HepG2 (cell line): ENCODE results near the gene COX5B. TPM values are rescaled to one million over a fixed set of nuclear protein-coding genes. Genes with fewer than 3 reads are reported as not detected.
"Not testable (repeated sequence)": the region's sequence is repeated elsewhere in the genome, so short reads cannot be mapped to it uniquely, and the experiment has no call there.

Experiments used
- ATAC-seq: fragments of 200-7000 bp; cut with Tn5 transposase; 3 replicates; pipeline ENCODE4 v1.9.1; 2020; ENCODE audit warnings: mild to moderate bottlenecking, moderate library complexity
- BruUV-seq: library from RNA; stranded (reverse); fragments of 400-500 nt; replicated peaks from 2 replicates; lab custom pipeline; 2021; lab: Mats Ljungman, UMichigan
- CTCF ChIA-PET: fragments of 300-600 bp; formaldehyde crosslinking; extraction: SDS; loops from one replicate; lab custom pipeline; 2021; ENCODE audit warnings: low total read pairs, inconsistent platforms, low intra/inter-chr PET ratio; lab: Yijun Ruan, JAX
- POLR2A ChIA-PET: fragments of 350-600 bp; sonication (Branson Sonifier 250); formaldehyde crosslinking; loops from one replicate; lab custom pipeline; 2020; ENCODE audit warnings: antibody characterized with exemption, inconsistent platforms; lab: Yijun Ruan, JAX
- DNase-seq: peaks from one replicate; pipeline ENCODE4 v3.0.0-alpha.2; 2015; ENCODE audit warnings: low spot score
- FAIRE-seq: peaks from 3 replicates; lab custom pipeline; 2011; peaks lifted over from hg19 to GRCh38; lab: Jason Lieb, UNC
- H2AFZ ChIP-seq: one replicate; pipeline ENCODE4 v1.6.1; 2011; ENCODE audit warnings: low read length, inconsistent platforms
- H3K27ac ChIP-seq: fragments of 300-600 bp; 3 replicates; pipeline ENCODE4 v1.8.0; 2011; ENCODE audit warnings: mixed run types, mild to moderate bottlenecking, mixed read lengths, low read length, inconsistent platforms; ENCODE audit not compliant: insufficient read depth; ENCODE audit errors: extremely low read length
- H3K27me3 ChIP-seq, 2 experiments: fragments of 200-600 bp in 1 of 2; 2 replicates in 1 of 2; 3 replicates in 1 of 2; pipeline versions ENCODE4 v1.6.0 to v1.8.0; 2011; ENCODE audit warnings: low read length in 2 of 2, mild to moderate bottlenecking in 2 of 2, moderate library complexity in 2 of 2, inconsistent platforms in 1 of 2; ENCODE audit not compliant: insufficient read depth in 2 of 2, control insufficient read depth in 1 of 2
- H3K36me3 ChIP-seq, 2 experiments: fragments of 200-600 bp in 1 of 2; replicated peaks in 1 of 2; 2 replicates in 1 of 2; 3 replicates in 1 of 2; pipeline versions ENCODE4 v1.5.1 to v1.8.0; 2011; ENCODE audit warnings: low read length in 2 of 2, inconsistent platforms in 1 of 2; ENCODE audit not compliant: insufficient read depth in 2 of 2, control insufficient read depth in 1 of 2
- H3K4me1 ChIP-seq: 2 replicates; pipeline ENCODE4 v1.5.1; 2012; ENCODE audit warnings: low read length, inconsistent platforms; ENCODE audit not compliant: insufficient read depth
- H3K4me2 ChIP-seq: 2 replicates; pipeline ENCODE4 v1.6.0; 2011; ENCODE audit warnings: low read depth, low read length, inconsistent platforms
- H3K4me3 ChIP-seq, 3 experiments: fragments of 200-600 bp in 1 of 3; sonication (generic), shearing (Covaris generic) in 1 of 3; replicated peaks in 1 of 3; 2 replicates each; pipeline ENCODE4 v1.5.1; 2011 to 2016; ENCODE audit warnings: low read length in 3 of 3, inconsistent platforms in 2 of 3, low read depth in 2 of 3, mild to moderate bottlenecking in 2 of 3, control low read depth in 1 of 3, mixed read lengths in 1 of 3; ENCODE audit not compliant: insufficient read depth in 1 of 3
- H3K79me2 ChIP-seq: one replicate; pipeline ENCODE4 v1.6.1; 2011; ENCODE audit warnings: low read length, inconsistent platforms; ENCODE audit not compliant: insufficient read depth
- H3K9ac ChIP-seq: 2 replicates; pipeline ENCODE4 v1.6.0; 2011; ENCODE audit warnings: mild to moderate bottlenecking, low read depth, low read length, inconsistent platforms; ENCODE audit not compliant: insufficient read depth
- H3K9me3 ChIP-seq: 2 replicates; pipeline ENCODE4 v1.5.1; 2012; ENCODE audit warnings: mild to moderate bottlenecking, low read length
- H4K20me1 ChIP-seq: 2 replicates; pipeline ENCODE4 v1.6.0; 2011; ENCODE audit warnings: inconsistent platforms, mild to moderate bottlenecking, low read length, moderate library complexity; ENCODE audit not compliant: insufficient read depth
- HMG20A ChIP-seq: IDR thresholded peaks from 2 replicates; pipeline ENCODE4 v1.6.1; 2016; ENCODE audit warnings: borderline replicate concordance
- KAT7 ChIP-seq: IDR thresholded peaks from 2 replicates; pipeline ENCODE4 v1.6.1; 2018; ENCODE audit warnings: borderline replicate concordance, missing compliant biosample characterization
- MAFF ChIP-seq: IDR thresholded peaks from 2 replicates; pipeline ENCODE4 v1.6.1; 2011; ENCODE audit warnings: low read depth, low read length, improper control_type of control experiment
- MAFK ChIP-seq, 2 experiments: IDR thresholded peaks in 1 of 2; conservative IDR thresholded peaks in 1 of 2; 2 replicates each; pipeline ENCODE4 v1.6.1; 2011; ENCODE audit warnings: improper control_type of control experiment in 2 of 2, low read length in 2 of 2
- NFE2L2 ChIP-seq: fragments of 150-350 bp; IDR thresholded peaks from 2 replicates; pipeline ENCODE4 v1.6.1; 2014; ENCODE audit warnings: low read length
- POLR2G ChIP-seq: fragments of 200-400 bp; formaldehyde crosslinking; IDR thresholded peaks from 2 replicates; pipeline ENCODE4 v1.6.1; 2018; ENCODE audit warnings: mild to moderate bottlenecking, low read depth, low read length, moderate library complexity
- SP1 ChIP-seq, 2 experiments: fragments of 450-650 bp in 1 of 2; sonication (generic) in 1 of 2; formaldehyde crosslinking in 1 of 2; IDR thresholded peaks; 2 replicates each; pipeline versions ENCODE4 v1.4.0 to v1.6.1; 2016 to 2020; ENCODE audit warnings: missing genetic modification reagents in 1 of 2
- TCF12 ChIP-seq, 2 experiments: fragments of 450-650 bp in 1 of 2; sonication (generic) in 1 of 2; formaldehyde crosslinking in 1 of 2; IDR thresholded peaks; 2 replicates each; pipeline versions ENCODE4 v1.6.1 to v1.8.0; 2017 to 2022; ENCODE audit warnings: antibody characterized with exemption in 1 of 2, mild to moderate bottlenecking in 1 of 2, missing genetic modification reagents in 1 of 2, moderate library complexity in 1 of 2
- ZNF383 ChIP-seq: sonication (generic); formaldehyde crosslinking; IDR thresholded peaks from 2 replicates; pipeline ENCODE4 v1.4.0; 2020; ENCODE audit warnings: missing genetic modification reagents, mild to moderate bottlenecking, borderline replicate concordance
- ZNF770 ChIP-seq: sonication (generic); formaldehyde crosslinking; IDR thresholded peaks from 2 replicates; pipeline ENCODE4 v1.5.0; 2020; ENCODE audit warnings: mild to moderate bottlenecking, missing genetic modification reagents
- ZNF792 ChIP-seq: IDR thresholded peaks from 2 replicates; pipeline ENCODE4 v1.6.1; 2016
- WGBS: methylation state at CpG from one replicate; pipeline ENCODE4 v1.1.6; 2017; ENCODE audit warnings: low lambda C conversion rate; 5-methylcytosine and 5-hydroxymethylcytosine counted together
- in situ Hi-C: cut with HindIII; loops from 2 replicates; pipeline ENCODE4 v1.10.0; 2017; ENCODE audit warnings: low pct_unique_long_range_greater_than_20kb; ENCODE audit not compliant: extremely low pct_ligation_motif_present
- intact Hi-C: fragments of 100-400 bp; cut with micrococcal nuclease; formaldehyde crosslinking; loops from one replicate; pipeline ENCODE4 v1.10.0; 2022; ENCODE audit not compliant: unreplicated experiment
- polyA plus RNA-seq, 8 experiments: library from polyadenylated mRNA; depleted of rRNA in 3 of 8; stranded (reverse) in 7 of 8; unstranded in 1 of 8; fragments of >200 nt; fragmentation: Illumina TruSeq in 4 of 8; extraction: Trizol in 4 of 8; gene quantifications; 2 replicates each; pipeline versions ENCODE4 v1.2.1 to v1.2.3, GENCODE V29; 2011 to 2016; ENCODE audit warnings: low read depth in 4 of 8, missing spikeins in 1 of 8, mixed read lengths in 1 of 8; ENCODE audit not compliant: insufficient read depth in 1 of 8
- total RNA-seq, 5 experiments: library from RNA; depleted of rRNA; stranded (reverse); fragments of >200 nt; fragmentation: Illumina TruSeq; extraction: Trizol; gene quantifications; 2 replicates each; pipeline ENCODE4 v1.2.3, GENCODE V29; 2016; ENCODE audit warnings: low read depth in 1 of 5

Gene COX5B
- total and polyA plus RNA-seq, 2 of the 13 experiments (the other 11 are each of a cell fraction or from before 2014, with no cell fraction given) = 453 to 536 TPM

GRCh38 chr2:97678298-97678697, 32.4 kb downstream of the COX5B start:
- ChIA-PET CTCF (no interaction called here), POLR2A (no interaction called here)
- no peak overlapping the region for H3K4me2 ChIP-seq
- DNase-seq (no peak), FAIRE-seq (no peak), ATAC-seq (no peak)
- TF ChIP-seq ZNF383 (no peak), NFE2L2 (peak; percentile 87), POLR2G (no peak), HMG20A (no peak), TCF12 (IDR thresholded peaks at IDR 0.05) (no peak), TCF12 (CRISPR knock-in tag; IDR thresholded peaks at IDR 0.05) (no peak), MAFF (peak; percentile 50; the same call in 1 of the 2 replicates), SP1 (IDR thresholded peaks at IDR 0.05) (no peak), SP1 (CRISPR knock-in tag; IDR thresholded peaks at IDR 0.05) (no peak), ZNF792 (CRISPR knock-in tag) (no peak), KAT7 (CRISPR knock-in tag) (no peak), MAFK (conservative IDR thresholded peaks at IDR 0.05 in 1 of 2, IDR thresholded peaks at IDR 0.05 in 1 of 2; ENCODE audit: low read length in 2 of 2) (peak; percentile 63 to 78; a peak in 3 of 4 replicates)
- no peak overlapping the region for H3K4me3 ChIP-seq
- H3K27me3 ChIP-seq = no peaks in the 10 kb centered on the region
- no peaks in the 10 kb centered on the region for H4K20me1 ChIP-seq
- in situ Hi-C loops (no loop called here), intact Hi-C loops (no loop called here)
- H3K4me1 ChIP-seq = no peaks in the 10 kb centered on the region
- no peak overlapping the region for H3K9ac ChIP-seq
- H3K79me2 ChIP-seq = no peaks in the 10 kb centered on the region
- no peaks in the 10 kb centered on the region for H3K9me3 ChIP-seq
- no peak overlapping the region for H2AFZ ChIP-seq
- 78% methylated on average over 1 of the region's 1 CpG for WGBS
- H3K27ac ChIP-seq = no peak overlapping the region
- no TSS peak for BruUV-seq
- H3K36me3 ChIP-seq = no peaks in the 10 kb centered on the region

GRCh38 chr2:97687235-97687634, 41.4 kb downstream of the COX5B start:
- ATAC-seq, FAIRE-seq, H3K27me3 ChIP-seq, H3K4me3 ChIP-seq, H3K9me3 ChIP-seq, CTCF ChIA-PET, BruUV-seq, POLR2A ChIA-PET, intact Hi-C loops, H3K9ac ChIP-seq, H3K27ac ChIP-seq, H3K79me2 ChIP-seq, in situ Hi-C loops, H2AFZ ChIP-seq, H3K4me1 ChIP-seq, H3K4me2 ChIP-seq, DNase-seq, H3K36me3 ChIP-seq, H4K20me1 ChIP-seq: not testable (repeated sequence)
- TF ChIP-seq ZNF770 (CRISPR knock-in tag) = 0 out of 2 replicates have a peak, but pooled peaks have one; percentile 13
- WGBS = 74% methylated on average over 2 of the region's 3 CpGs
